AG08396 (cell line): Measurements from ENCODE around the gene GRIPAP1.

Experiments used
- DNase-seq: peaks from one replicate; pipeline ENCODE4 v3.0.0; 2012; ENCODE audit warnings: low spot score, mixed read lengths

GRIPAP1 gene

DNA sequence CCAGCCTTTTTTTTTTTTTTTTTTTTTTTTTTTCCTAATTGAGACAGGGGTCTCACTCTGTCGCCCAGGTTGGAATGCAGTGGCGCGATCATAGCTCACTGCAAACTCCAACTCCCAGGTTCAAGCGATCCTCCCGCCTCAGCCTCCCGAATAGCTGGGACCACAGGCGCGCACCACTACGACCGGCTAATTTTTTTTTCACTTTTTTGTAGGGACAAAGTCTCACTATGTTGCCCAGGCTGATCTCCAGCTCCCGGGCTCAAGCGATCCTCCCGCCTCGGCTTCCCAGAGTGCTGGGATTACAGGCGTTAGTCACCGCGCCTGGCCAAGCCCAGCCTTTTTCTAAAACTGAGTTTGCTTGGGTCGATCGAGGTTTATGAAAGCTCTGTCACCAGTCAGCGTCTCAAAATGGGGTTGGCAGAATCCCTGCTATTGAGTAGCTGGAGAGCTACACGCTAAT, 43.4 kb downstream of the GRIPAP1 start:
- peak; percentile 30 for DNase-seq

DNA sequence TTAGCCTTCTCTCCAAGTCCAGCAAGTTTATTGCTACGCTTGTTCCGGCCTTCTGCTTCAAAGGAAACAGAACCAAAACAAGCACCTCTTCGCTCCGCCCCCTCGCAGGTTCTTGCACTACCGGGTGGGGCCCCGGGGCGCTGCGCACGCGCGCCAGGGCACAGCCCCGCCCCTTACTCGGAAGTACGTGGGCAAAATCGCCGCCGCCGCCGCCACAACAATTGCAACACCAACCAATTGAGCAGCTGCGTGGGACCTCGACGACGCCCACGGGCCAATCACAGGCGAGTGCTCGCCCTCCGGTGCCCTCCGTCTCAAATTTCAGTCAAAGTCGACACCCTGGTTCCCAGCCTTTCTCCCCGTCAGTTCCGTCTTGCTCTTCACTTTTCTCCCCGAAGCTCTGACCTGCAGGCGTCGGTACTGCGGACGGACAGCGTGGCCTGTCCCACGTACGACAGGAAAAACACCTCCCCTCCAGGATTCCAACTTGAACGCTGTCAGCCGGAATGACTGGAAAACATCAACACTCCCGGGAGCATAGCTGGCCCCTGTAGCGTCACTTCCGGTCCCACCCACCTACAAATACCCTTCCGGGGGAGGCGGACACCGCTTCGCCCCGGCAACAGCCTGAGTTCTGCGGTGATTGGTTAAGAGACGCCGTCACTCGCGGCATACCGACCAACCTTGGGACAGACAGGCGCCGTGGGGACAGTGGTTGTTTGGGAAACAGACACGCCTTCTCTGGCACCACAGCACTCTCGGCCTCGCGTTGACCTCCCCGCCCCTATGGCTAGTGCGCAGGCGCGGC, 44.0 kb downstream of the GRIPAP1 start:
- peak; percentile 94 for DNase-seq

DNA sequence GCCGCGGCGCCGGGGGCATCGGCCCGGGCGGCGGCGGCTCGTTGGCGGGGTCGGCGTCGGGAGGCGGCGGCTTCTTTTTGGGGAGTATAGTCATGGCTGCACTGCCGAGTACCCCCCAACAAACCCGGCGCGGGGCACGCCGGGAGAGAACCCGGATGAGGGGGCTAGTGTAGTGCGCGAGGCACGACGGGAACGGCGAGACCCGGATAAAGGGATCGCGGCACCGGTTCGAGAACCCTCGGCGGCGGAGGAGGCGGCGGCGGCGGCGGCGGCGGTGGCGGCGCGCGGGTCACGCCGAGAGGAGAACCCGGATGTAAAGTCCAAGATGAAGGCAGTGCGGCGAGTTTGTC, 44.6 kb downstream of the GRIPAP1 start, which contains the start of gene OTUD5:
TSS of gene OTUD5 (minus strand) at position 131 of the 350 bp plus-strand sequence. CDS start at position 94, 37 bp downstream.
- DNase-seq, result peak; percentile 76

DNA sequence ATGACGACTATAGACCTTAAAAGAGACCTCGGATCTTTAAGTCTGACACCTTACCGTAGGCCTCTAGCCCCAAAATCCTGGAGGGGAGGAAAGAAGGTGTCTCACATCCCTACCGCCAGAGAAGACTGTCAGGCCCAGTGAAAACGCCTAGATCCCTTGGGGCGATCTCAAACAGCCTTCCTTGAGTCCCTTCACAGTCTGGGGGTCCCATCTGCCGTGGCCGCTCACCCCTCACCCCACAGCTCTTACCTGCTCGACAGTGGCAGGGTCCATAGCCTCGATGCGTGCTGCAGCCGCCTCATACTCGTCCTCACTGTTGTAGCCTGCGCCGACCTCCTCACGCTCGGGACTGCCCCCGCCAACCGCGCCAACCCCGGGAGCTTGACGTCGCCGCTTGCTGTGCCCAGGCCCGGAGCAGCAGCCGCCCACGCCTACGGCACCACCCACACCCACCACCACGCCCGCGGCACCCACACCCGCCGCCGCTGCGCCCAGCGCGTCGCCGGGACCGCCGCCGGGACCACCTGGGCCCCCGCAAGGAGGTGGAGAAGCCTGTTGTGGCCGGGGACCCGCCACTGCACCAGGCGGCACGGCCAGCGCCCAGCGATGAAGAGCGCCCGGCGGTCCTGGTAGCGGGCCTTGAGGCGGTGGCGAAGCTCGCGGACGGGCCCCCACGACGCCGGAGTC, 45.2 kb downstream of the GRIPAP1 start:
- no peak for DNase-seq

DNA sequence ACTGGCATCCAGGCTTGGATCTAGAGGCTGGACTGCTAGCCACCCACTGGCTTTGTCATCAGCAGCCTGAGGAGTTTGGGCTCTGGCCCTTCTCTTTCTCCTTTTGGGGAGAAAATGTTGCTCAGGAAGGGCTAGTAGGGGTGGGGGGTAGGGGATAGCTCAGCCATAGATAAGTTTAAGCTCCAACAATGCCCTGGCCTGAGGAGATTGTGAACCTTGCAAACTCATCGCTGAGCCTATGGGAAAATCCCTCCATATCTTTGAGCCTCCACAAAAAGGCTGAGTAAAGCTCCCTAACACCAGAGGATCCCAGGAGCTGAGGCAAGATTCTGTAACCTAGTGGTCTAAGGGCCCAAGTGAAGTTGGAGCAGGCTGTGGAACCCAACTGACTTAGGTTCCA, 53.5 kb downstream of the GRIPAP1 start:
- no peak for DNase-seq

DNA sequence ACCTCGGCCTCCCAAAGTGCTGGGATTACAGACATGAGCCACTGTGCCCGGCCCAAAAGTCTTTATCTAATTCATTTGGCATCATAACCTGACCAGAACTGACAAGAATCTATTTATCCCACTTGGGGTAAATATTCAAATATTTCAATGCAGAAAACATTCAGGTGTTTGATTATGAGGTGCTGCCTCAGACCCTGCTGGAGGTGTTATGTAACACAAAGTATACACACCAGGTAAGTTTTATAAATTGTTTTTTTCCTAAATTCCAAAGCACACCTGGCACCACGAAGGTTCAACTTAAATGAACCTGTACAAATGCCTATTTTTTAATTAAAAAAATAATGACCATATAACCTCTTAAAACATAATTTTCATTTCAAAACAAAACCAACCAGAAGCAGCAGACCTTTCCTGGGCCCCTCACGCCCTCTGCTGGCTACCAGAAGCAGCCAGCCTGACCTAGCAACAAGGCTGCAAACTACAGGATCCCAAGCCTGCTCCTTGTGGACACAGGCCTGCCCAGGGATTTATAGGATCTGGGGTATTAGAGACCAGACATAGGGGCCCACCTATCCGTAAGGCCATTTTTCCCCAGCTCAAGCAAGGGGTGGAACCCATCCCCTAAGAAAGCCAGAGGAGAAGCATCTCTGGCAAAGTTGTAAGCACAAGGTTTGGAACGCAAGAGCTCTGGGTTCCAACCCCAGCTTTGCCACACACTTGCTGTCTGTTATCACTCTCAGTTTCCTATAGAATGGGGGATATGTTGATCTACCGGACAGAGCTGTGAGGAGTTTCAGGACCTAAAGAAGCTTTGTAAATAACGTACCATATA, 56.3 kb downstream of the GRIPAP1 start:
- peak; percentile 78 for DNase-seq

DNA sequence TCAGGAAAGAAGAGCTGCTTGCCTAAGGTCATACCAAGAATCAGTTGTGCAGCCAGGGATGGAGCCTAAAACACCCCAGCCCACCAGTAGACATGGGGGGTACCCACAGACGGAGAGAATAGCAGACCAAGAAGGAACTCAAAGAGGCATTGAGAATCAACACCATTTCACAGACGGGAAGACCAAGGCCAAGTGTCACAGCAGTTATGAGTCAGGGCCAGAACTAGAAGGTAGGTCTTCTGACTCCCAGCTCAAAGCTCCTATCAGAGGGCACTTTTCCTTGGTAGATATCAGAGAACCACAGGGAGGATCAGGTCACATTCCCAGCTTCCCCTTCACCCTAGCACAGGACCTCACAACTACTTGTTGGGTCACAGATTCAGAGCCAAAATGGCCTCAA, 59.2 kb downstream of the GRIPAP1 start:
- no peak for DNase-seq

DNA sequence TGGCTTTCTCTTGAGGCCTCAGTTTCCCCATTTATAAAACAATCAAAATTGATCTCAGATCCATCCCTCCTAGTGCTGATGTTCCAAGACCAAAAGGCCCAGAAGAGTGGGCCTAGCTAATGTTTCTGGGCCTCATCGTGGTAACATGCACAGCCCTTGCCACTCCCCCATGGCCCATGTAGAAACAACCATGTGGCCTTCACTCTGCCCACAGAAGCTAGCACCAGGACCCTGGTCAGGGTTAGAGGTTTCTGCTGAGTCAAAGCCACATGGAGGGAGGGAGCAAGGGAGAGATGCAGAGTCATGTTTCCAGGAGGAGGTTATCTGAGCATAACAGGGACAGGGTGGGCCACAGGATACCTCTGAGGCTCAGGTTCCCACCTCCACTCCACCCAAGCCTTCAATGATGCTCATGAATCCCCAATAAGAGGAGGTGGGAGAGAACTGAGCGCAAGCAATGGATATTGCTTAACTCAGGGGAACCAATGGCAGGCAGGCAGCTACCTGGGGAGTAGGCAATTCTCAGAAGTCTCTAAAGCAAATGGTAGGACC, 61.6 kb downstream of the GRIPAP1 start:
- DNase-seq, result no peak

DNA sequence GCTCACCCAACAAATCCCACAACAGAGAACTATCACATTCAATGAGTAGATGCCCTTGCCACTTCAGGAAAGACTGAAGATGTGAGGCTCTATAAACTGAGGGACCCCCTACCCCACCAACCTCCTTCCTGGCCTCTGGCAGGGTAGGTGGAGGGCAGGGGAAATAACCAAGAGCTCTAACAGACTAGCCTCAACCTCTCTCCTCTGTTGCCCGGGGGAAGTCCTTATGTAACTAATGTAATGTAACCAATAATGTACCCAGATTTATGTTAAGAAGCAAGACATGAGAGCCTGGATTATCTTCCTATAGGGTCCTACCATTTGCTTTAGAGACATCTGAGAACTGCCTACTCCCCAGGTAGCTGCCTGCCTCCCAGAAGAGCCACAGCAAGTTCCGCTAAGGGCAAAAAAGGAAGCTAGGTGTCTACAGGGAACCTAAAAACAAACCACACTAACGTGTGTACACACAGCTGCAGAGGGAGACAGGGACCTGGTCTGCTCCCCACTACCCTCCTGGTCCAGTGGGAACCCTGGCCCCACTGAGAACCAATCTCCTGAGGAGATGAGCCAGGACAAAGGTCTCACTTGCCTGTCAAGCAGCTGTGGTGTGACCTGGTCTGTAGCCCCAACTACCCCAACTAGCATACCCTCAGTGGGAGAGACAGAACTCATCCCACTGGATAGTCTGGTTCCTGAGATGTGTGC, 62.4 kb downstream of the GRIPAP1 start:
- DNase-seq, result no peak

DNA sequence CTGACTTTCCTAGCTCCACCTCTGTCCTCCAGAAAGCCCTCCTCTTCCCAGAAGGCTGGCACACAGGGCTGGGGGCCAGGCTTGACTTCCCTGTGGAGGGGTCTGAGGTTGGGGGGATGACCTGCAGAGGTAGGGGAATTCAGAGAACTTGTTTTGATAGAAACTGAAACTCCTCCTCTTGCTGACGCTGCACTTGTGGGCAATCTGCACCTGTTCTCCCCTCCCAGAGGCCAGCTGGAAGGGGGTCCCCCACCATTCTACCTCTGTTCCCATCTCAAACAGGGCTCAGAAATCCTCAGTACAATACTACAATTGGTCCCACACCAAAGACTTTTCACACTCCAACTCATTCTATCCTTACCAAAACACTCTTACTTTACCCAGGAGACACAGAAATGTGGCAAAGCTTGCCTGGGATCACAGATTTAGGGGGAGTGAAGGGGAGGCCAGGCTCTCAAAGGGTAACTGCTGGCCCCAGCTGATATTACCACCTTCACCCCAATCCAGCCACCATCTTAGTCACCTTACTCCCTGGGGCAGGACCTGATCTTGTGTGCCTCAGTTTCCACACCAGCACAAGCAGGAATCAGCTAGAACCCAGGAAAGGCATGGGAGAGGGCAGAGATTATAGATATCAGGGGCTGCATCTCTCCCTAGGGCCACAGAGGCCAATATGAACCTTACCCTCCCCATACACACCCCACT, 63.2 kb downstream of the GRIPAP1 start:
- DNase-seq, result no peak

DNA sequence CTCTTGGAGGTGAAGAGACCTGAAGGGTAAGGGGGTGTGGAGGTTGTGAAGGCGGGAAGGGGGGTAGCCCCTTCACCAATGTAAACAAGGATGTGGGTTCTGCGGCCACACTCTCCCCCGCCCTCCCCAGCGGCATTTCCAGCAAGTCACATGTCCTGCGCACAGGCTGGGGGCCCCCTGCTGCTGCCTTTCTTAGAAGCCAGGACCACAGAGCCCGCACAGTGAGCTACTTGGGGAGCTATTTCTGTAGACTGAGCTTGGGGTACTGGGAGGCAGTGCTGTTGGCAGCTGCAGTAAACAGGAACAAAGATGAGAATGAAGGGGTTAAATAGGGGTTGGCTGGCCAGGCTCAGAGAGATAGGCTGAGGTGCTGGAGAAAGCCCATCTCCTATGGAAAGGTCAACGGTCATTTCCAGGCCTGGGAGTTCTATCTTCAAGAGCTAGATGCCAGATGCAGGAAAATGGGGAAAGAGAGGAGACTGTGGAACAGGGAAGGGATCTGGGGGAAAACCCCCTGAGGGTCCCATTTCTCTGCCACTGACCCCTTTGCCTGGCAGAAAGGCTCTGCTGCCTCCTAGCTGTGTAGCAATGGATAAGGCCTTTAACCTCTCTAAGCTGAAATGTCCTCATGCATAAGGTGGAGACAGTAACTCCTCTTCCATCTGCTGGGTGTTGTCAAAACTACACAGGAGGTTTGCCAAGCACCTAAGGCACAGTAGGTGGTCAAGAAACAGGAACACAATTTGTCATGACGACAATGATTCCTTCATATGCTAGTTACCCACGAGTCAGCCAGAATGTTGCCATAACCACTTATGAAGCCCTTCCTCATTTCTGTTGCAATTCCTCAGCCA, 64.8 kb downstream of the GRIPAP1 start:
- no peak for DNase-seq

DNA sequence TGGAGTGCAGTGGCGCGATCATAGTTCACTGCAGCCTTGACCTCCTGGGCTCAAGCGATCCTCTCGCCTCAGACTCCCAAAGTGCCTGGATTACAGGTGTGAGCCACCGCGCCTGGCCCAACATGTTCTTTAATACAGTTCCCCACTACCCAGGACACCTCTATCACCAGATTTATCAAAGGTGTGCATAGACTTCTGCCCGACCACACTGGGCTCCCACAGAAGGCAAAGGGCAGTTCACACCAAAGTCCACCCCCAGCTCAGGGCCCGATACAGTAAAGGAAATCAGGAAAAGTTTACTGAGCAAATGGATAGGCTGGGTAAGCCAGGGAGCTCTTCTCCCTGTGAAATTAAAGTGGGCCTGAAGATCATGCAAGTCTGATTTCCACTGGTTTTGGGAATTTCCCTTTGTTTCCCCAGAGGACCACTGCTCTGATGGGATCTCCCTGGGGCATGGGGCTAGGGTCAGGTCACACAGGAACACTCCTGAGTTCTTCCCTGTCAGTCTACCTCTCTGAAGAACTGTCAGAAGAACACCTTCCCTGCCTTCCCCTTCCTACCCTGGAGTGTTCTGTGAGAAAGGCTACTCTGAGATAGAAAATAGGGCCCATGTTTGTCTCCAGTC, 65.5 kb downstream of the GRIPAP1 start:
- DNase-seq, result no peak

DNA sequence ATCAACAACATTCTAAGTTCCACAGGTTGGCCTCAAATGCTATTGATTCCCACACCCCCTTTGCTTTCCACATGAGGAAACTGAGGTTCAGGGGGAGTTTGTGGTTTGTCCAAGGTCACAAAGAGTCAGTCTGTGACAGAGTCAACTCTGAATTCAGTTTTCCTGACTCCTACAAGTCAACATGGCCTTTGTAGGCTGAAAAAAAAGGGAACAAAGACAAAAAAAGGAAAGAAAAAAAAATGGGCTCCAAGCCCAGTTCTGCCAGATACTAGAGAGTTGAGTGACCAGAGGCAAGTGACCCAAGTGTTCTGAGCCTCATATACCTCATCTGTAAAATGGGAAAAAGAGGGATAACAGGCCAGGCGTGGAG, 66.8 kb downstream of the GRIPAP1 start:
- no peak for DNase-seq

DNA sequence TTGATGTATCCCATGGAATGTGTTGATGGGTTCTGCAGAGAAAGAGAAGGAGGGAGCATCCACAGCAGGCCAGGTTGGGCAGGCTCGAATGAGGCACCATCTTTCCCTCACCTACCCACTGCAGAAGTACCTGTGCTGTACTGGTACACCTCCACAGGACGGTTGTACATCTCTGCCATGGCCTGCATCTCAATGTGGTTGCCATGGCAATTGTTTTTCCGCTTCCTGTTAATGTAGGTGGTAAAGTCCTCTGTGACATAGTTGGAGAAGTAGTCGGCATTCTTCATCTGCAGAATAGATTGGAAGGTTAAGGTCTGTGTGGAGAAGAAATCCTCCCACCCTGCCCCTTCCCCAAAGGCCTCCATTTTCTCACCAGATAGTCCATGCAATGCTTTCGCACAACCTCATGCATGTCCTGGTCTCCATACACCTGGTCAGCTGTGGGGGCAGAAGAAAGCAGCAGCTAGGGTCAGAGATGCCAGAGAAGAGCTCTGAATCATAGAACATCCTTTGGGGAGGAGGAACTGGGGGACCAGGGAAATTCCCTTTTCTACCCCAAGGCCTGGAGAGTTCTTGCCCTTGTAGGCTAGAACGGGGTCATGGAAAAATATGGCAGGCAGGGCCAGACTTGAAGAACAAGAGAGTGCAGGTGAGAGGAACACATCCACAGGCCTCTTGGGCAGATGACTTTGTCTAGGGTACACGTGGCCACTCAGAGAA, 67.3 kb downstream of the GRIPAP1 start:
- no peak for DNase-seq

DNA sequence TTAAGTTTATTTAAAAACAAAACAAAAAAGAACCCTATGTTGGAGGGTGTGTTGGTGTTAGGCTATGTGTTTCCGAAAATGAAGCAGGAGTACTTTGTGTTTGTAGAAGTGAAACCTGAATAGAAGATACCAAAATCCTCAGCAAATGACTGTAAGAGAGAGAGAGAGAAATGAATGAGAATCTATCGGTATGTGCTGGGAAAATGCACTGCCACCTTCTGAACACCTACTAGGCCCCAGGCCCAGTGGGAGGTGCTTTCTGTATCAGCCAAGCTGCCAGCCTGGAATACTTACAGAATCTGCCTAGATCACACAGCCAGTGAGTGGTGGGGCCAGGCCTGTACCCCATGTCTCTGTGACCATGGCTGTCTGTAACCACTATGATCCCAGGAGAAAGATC, 68.3 kb downstream of the GRIPAP1 start:
- DNase-seq, result no peak

DNA sequence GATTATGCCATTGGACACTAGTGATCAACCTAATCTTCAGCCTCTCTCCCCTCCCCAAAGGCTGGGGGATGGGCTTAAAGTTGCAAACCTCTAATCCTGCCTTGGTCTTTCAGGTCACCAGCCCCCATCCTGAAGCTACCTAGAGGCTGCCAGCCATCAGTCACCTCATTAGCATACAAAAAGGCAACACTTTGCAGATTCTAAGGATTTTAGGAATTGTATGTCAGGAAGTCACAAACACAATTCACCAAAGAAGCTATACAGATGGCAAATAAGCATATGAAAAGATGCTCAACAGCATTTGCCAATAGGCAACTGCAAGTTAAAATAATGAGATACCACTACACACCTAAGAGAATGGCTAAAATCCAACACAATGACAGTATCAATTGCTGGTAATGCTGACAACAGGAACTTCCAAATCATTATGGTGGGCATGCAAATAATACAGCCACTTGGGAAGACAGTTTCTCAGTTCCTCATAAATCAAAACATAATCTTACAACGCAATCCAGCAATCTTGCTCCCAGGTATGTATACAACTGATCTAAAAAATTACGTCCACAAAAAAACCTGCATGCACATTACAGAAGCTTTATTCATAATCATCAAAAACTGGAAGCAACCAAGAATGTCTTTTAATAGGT, 74.2 kb downstream of the GRIPAP1 start:
- DNase-seq, result no peak

DNA sequence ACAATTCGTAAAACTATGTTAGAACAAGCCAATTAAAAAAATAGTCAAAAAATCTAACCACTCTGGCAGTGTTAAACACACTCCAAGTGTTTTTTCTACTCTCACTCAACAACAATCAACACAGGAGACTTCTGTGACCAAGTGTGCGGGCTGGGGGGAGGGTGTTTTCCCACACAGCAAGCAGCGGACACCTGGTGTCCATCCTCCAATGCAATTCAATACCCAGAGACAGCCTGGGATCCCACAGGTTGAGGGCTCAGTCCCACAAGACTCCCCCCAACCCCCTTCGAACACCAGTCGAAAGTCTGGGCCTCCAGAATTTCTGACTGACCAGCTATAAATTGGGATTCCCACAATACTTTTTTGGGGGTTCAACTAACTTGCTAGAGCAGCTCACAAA, 74.9 kb downstream of the GRIPAP1 start:
- DNase-seq, result no peak

DNA sequence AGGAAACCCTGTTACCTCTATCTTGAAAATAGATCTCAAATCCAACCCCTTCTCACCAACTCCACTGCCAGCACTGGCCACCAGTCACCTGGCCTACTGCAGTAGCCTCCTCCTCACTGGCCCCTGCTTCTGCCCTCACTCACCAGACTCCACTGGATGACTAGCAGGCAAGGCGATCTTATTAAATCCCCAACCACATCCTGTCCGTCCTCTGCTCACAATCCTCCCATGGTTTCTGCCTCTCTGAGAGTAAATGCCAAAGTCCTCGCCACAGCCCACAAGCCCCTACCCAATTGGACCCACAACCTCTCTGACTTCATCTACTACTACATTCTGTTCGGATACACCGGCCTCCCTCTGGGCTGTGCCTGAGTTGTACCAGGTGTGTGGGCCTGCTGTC, 77.8 kb downstream of the GRIPAP1 start:
- no peak for DNase-seq
